GM21360 (cell line): ENCODE results near the gene PAOX.
"Not testable (repeated sequence)": the region's sequence is repeated elsewhere in the genome, so short reads cannot be mapped to it uniquely, and the experiment has no call there.

Experiments
- ATAC-seq: cut with Tn5 transposase; IDR thresholded peaks from one replicate; pipeline ENCODE4 v1.9.1; 2021; ENCODE audit warnings: mild to moderate bottlenecking, moderate library complexity; ENCODE audit not compliant: unreplicated experiment

Gene PAOX

GRCh38 chr10:133403359-133403758, 24.3 kb downstream of the PAOX start:
- no peak for ATAC-seq

- ATAC-seq = no peak
Observed at GRCh38 chr10:133403784-133404183, 24.7 kb downstream of the PAOX start.

DNA sequence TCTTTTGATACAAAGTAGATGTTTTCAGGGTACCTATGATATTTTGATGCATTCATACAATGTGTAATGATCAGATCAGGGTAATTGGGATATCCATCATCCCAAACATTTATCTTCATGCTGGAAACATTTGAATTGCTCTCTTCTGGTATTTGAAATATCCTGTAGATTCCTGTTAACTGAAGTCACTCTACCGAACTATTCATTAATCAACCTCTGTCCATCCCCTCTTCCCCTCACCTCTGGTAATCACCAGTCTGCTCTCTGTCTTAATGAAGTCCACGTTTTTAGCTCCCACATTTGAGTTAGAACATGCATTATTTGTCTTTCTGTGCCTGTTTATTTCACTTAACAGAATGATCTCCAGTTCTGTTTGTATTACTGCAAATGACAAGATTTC, 26.2 kb downstream of the PAOX start:
- no peak for ATAC-seq

DNA sequence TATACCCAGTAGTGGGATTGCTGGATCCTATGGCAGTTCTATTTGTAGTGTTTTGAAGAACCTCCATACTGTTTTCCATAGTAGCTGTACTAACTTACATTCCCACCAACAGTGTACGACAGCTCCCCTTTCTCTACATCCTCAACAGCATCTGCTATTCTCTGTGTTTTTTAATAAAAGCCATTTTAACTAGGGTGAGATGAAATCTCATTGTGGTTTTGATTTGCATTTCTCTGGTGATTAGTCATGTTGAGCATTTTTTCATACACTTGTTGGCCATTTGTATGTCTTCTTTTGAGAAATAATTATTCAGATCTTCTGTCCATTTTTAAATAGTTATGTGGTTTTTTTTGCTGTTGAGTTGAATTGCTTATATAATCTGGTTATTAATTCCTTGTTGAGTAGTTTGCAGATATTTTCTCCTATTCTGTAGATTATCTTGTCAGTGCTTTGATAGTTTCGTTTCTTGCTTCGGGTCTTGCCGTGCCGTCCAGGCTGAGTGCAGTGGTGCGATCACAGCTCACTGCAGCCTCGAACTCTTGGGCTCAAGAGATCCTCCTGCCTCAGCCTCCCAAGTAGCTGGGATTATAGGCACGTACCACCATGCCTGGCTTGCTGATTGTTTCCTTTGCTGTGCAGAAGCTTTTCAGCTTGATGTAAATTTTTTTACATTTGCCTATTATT, 26.9 kb downstream of the PAOX start:
- ATAC-seq = peak; percentile 51

DNA sequence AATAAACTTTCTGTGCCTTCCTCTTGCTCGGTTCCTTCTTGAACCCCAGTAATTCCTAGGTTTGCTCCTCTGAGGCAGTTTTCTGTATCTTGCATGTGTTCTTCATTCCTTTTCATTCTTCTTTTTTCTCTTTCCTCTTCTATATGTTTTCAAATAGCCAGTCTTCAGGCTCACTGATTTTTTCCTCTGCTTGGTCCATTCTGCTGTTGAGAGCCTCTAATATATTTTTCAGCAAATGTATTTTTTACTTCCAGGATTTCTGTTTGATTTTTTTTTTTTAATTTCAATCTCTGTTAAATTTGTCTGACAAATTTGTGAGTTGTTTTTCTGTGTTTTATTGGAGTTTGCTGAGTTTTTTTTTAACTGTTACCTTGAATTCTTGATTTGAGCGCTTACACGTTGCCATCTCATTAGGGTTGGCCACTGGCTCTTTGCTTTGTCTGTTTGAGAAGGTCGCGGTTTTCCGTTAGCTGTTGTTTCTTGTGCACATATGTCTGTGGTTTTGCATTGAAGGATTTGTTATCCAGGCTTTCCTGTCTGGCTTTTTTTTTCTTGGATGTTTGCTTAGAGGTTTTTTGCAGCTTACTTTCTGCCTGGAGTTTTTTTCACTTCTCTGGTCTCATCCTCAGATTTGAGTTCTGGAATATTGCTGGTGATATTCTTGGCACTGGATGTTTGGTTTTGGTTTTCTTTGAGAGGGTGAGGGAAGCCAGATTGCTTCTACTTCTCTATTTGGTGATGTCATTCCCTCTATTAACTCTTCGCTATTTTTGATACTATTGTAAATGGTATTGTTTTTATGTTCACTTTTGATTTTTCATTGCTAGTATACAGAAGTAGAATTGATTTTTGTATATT, 32.7 kb downstream of the PAOX start:
- ATAC-seq = no peak

- ATAC-seq = no peak
Observed at GRCh38 chr10:133412381-133412711, 33.3 kb downstream of the PAOX start.

DNA sequence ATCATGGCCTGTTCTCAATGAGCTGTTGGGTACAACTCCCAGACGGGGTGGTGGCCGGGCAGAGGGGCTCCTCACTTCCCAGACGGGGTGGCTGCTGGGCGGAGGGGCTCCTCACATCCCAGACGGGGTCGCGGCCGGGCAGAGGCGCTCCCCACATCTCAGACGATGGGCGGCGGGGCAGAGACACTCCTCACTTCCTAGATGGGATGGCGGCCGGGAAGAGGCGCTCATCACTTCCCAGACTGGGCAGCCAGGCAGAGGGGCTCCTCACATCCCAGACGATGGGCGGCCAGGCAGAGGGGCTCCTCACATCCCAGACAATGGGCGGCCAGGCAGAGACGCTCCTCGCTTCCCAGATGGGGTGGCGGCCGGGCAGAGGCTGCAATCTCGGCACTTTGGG, 35.3 kb downstream of the PAOX start:
- not testable (repeated sequence) for ATAC-seq

- no peak for ATAC-seq
Observed at GRCh38 chr10:133415752-133416151, 36.7 kb downstream of the PAOX start.

DNA sequence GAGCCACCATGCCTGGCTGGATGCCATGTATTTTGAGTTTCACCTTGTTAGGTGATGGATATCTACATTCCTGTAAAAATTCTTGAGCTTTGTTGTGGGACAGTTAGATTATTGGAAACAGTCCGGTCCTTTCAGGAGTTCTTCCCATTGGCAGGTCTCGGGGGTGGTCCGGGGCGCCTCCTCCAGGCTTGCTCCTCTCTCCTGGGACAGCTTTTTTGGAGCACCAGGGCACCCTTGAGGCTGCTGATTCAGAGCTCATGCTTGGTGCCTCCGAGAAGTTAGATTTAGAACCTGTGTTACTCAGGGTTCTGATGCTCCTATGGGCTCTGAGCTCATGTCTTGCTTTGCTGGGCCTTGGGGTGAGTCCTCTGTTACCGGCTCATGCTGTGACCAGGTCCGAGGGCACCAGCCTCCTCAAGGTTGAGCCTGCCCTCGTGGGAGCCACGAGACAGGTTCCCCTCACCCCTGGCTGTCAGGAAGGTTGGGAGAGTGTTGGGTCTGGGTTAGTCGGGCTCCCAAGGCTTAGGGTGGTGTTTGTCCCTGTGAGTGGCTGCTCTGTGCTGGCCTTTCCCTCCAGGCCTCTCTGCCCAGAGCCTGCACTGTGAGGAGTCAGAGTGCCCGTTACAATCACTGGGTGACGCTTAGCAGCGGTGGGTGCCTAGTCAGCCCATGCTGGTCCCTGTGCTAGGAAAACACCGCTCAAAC, 39.4 kb downstream of the PAOX start:
- no peak for ATAC-seq

DNA sequence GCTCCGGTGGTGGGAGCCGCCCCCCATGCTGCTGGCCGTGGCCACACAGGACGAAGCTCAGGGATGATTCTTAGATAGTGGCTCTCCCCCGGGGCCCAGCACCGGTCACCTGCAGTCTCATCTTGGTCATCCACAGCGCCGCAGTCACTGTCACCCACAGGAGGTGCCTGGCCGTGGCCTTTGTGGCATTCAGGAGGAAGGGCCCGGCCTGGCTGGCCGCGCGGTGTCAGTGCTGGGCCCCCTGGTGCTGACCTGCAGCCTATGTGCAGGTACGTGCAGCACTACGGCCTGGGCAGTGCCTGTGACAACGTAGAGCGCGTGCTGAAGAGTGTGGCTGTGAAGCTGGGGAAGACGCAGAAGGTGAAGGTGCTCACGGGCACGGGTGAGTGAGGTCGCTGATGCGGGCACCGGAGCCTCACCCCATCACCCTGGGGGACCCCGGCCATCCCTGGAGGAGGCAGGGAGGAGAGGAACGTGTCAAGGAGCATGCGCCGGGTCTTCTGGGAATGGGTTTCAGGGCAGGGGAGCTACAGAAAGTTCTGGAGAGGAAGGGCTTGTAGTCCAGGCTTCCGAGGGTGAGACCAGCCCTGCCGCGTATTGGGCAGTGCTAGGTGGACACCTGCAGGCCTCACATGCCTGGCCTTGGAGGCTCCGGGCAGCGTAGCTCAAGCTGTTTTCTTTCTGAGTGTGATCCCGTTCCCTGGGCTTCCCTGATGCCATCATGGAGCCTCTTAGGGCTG, 40.3 kb downstream of the PAOX start:
- no peak for ATAC-seq

GRCh38 chr10:133420028-133420427, 41.0 kb downstream of the PAOX start:
- no peak for ATAC-seq

GRCh38 chr10:133420579-133420978, 41.5 kb downstream of the PAOX start:
- ATAC-seq = no peak

DNA sequence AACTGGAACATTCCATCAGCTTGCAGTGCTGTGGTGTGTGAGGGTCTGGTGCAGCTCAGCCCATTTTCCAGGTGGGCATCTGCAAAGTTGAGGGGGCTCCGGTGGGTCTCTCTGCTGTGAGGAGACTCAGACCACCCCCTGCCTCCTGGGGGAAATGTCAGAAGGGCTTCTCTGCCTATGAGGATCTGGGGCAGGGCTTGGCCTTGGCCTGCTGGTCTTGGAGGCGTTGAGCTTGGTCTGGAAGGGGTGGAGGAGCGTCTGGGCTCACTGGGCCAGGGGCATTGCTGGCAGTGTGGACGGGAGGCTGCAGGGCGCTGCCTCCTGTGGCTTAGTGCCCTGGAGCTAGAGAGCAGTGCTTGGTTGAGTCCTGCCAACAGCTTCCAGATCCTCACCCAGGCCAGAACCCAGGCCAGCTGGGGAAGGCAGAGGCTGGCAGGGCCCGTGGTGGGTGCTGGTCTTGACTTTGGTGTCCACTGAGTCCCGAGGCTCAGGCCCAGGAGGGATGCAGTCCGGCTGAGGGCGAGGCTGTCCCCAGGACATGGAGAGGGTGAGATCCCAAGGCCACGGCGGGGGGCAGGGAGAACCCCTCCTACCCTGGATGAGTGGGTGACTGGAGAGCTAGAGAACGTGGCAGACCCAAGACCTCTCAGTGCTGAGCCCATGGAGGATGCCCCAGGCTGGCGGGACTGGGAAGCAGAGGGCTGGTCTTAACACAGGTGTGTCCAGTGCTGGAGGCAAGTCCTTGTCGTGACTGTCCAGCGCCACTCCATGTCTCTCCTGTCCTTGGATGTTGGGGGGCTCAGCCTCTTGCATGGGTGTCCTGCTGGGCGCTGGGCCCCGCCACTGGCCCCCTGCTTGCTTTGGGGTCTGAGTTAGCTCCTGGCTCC, 42.5 kb downstream of the PAOX start:
- no peak for ATAC-seq

- ATAC-seq = no peak
Observed at GRCh38 chr10:133422223-133422806, 43.3 kb downstream of the PAOX start.

- ATAC-seq = no peak
Observed at GRCh38 chr10:133422807-133423771, 44.0 kb downstream of the PAOX start.

DNA sequence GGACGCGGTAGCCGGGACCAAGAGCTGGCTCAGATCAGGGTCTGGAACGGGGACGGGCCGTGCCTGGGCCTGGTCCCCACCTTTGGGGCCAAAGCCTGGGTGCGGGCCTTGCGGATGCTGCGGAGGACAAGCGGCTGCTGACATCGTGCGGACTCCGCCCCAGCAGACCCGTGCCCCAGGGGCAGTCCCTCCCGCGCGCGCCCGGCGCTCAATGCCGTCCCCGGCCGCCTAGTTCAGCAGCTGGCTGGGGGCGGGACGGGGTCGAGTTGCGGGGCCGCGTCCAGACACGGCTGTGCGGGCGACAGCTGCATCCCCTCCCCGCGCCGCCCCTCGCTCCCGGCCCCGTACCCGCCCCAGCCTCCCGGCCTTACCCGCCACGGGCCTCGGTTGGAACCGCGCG, 45.0 kb downstream of the PAOX start:
- not testable (repeated sequence) for ATAC-seq

- ATAC-seq = not testable (repeated sequence)
Observed at GRCh38 chr10:133424601-133425000, 45.5 kb downstream of the PAOX start, which contains the start of gene SPRN. TSS of gene SPRN (minus strand) at chr10:133424625. CDS start at chr10:133423681, 944 bp downstream.

DNA sequence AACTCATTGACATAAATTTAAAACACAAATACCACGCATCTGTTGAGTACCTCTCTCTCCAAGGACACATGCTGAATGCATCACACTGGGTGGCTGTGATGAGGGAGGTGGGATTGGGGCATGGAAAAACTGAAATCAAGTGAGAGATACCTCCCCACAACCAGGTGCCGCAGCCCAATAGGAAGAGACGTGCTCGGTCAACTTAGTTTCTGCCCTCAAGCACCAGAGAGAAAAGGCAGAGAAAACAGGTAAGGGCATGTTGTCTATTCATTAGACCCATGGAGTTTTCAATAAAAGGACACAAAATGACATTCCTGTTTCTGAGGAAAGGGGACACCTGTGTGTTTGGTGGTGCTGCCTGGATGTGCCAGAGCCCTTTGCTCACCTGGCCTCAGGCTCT, 50.5 kb downstream of the PAOX start:
- not testable (repeated sequence) for ATAC-seq
